ENCODE measurements around the gene NAPSA. TPM values are rescaled to one million over a fixed set of nuclear protein-coding genes. Genes with fewer than 3 reads are reported as not detected.

NAPSA gene
- total RNA-seq, 1 donor from 2014 or later, result not detected

- H3K27me3 ChIP-seq (ENCODE audit: insufficient read depth, low read length), result no peaks in the 10 kb centered on the region
- H3K4me2 ChIP-seq (ENCODE audit: low read length), result no peak overlapping the region
- H3K9me3 ChIP-seq (ENCODE audit: insufficient read depth, low read depth, low read length), result no peaks in the 10 kb centered on the region
- no peak overlapping the region for H3K4me3 ChIP-seq (ENCODE audit: insufficient read depth, low read depth, low read length)
- no peak overlapping the region for H2AFZ ChIP-seq (ENCODE audit: low read depth, low read length)
- H3K36me3 Mint-ChIP-seq (ENCODE audit: low read depth, unreplicated experiment), result peaks cover 4% of the 10 kb centered on the region
- no peak overlapping the region for H3K9ac ChIP-seq (ENCODE audit: low read length)
- TF ChIP-seq EZH2 (IDR thresholded peaks at IDR 0.05; ENCODE audit: insufficient read depth, low read length) (no peak), CTCF (IDR thresholded peaks at IDR 0.05; ENCODE audit: insufficient read depth, low read depth, low read length) (no peak)
- no peaks in the 10 kb centered on the region for H3K4me1 ChIP-seq (ENCODE audit: insufficient read depth, low read length)
- peaks cover 3% of the 10 kb centered on the region for H3K79me2 ChIP-seq (ENCODE audit: insufficient read depth, low read length)
- H3K27ac ChIP-seq (ENCODE audit: low read depth, low read length), result no peak overlapping the region
- H3K27me3 Mint-ChIP-seq (ENCODE audit: low read depth, unreplicated experiment), result no peaks in the 10 kb centered on the region
- H3K4me3 Mint-ChIP-seq (ENCODE audit: unreplicated experiment), result no peak overlapping the region
- H3K4me1 Mint-ChIP-seq (ENCODE audit: low read depth, unreplicated experiment), result no peaks in the 10 kb centered on the region
- H3K36me3 ChIP-seq (ENCODE audit: insufficient read depth, low read length), result no peaks in the 10 kb centered on the region
- peaks cover 3% of the 10 kb centered on the region for H3K9me3 Mint-ChIP-seq (ENCODE audit: unreplicated experiment)
- DNase-seq (ENCODE audit: low read depth) (no peak), FAIRE-seq (no peak)
- no peak overlapping the region for H3K27ac Mint-ChIP-seq (ENCODE audit: unreplicated experiment)
- no peaks in the 10 kb centered on the region for H4K20me1 ChIP-seq (ENCODE audit: insufficient read depth, low read length)
These were observed 37.3 kb upstream of the NAPSA start for GRCh38 chr19:50402544-50403301.

GRCh38 chr19:50401605-50402450 lies 36.4 kb upstream of the NAPSA start:
- peaks cover 3% of the 10 kb centered on the region for H3K9me3 Mint-ChIP-seq (ENCODE audit: unreplicated experiment)
- DNase-seq (ENCODE audit: low read depth) (no peak), FAIRE-seq (no peak)
- Histone ChIP-seq H2AFZ (ENCODE audit: low read depth, low read length) (no peak overlapping the region), H3K27me3 (ENCODE audit: insufficient read depth, low read length) (no peaks in the 10 kb centered on the region), H3K36me3 (ENCODE audit: insufficient read depth, low read length) (no peaks in the 10 kb centered on the region), H3K9me3 (ENCODE audit: insufficient read depth, low read depth, low read length) (no peaks in the 10 kb centered on the region), H3K79me2 (ENCODE audit: insufficient read depth, low read length) (peaks cover 3% of the 10 kb centered on the region), H3K4me3 (ENCODE audit: insufficient read depth, low read depth, low read length) (no peak overlapping the region), H3K9ac (ENCODE audit: low read length) (no peak overlapping the region), H3K4me1 (ENCODE audit: insufficient read depth, low read length) (no peaks in the 10 kb centered on the region), H3K27ac (ENCODE audit: low read depth, low read length) (no peak overlapping the region), H3K4me2 (ENCODE audit: low read length) (no peak overlapping the region), H4K20me1 (ENCODE audit: insufficient read depth, low read length) (no peaks in the 10 kb centered on the region)
- TF ChIP-seq CTCF (IDR thresholded peaks at IDR 0.05; ENCODE audit: insufficient read depth, low read depth, low read length), result no peak
- no peak for TF ChIP-seq EZH2 (IDR thresholded peaks at IDR 0.05; ENCODE audit: insufficient read depth, low read length)
- no peak overlapping the region for H3K27ac Mint-ChIP-seq (ENCODE audit: unreplicated experiment)
- no peaks in the 10 kb centered on the region for H3K27me3 Mint-ChIP-seq (ENCODE audit: low read depth, unreplicated experiment)
- no peaks in the 10 kb centered on the region for H3K4me1 Mint-ChIP-seq (ENCODE audit: low read depth, unreplicated experiment)
- peaks cover 4% of the 10 kb centered on the region for H3K36me3 Mint-ChIP-seq (ENCODE audit: low read depth, unreplicated experiment)
- no peak overlapping the region for H3K4me3 Mint-ChIP-seq (ENCODE audit: unreplicated experiment)

All from astrocyte (in vitro differentiated cells and primary cell).